Bone marrow (tissue), 2 donors: ENCODE results near the gene MED10.
"Not testable (repeated sequence)": the region's sequence is repeated elsewhere in the genome, so short reads cannot be mapped to it uniquely, and the experiment has no call there.

ENCODE experiments used
- DNase-seq, 2 donors: peaks; one replicate each; lab custom pipeline; 2025; lab: John Stamatoyannopoulos, UW

The MED10 gene

DNA sequence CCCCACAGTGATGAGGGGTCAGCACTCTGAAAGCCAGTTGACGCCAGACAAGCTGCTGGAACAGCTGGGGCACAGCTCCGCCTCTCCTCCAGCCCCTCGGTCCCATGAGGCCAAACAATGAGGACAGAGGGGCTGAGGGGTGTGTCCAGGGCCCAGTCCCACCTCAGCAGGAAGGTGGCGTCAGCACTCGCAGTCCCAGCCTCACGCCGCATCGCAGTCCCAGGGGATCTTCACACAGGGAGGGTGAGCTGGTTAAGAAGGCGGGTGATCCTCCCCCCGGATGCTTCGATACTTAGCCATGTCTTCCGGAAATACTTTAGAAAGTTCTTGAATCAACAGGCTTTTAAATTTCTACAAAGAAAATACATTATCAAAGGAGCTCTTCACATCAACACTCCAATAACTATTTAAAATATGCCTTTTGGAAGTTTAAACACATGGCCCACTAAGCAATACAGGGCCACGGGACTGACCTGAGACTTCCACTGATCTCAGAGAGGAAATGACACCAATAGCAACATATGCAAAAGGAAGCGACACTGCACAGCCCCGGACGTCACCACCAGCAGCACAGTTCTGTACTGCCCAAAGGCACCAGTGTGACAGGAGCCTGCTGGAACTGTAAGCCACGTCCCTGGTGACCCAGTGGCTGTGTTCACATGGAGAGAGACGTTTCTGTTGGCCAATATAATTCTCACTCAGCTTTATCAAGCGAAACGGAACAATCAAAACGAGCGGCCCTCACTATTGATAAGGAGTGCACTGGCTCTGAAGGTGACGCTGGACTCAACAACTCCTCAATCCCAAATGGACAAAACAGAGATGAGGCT lies 5.9 kb downstream of the MED10 start:
- DNase-seq: no peak

DNA sequence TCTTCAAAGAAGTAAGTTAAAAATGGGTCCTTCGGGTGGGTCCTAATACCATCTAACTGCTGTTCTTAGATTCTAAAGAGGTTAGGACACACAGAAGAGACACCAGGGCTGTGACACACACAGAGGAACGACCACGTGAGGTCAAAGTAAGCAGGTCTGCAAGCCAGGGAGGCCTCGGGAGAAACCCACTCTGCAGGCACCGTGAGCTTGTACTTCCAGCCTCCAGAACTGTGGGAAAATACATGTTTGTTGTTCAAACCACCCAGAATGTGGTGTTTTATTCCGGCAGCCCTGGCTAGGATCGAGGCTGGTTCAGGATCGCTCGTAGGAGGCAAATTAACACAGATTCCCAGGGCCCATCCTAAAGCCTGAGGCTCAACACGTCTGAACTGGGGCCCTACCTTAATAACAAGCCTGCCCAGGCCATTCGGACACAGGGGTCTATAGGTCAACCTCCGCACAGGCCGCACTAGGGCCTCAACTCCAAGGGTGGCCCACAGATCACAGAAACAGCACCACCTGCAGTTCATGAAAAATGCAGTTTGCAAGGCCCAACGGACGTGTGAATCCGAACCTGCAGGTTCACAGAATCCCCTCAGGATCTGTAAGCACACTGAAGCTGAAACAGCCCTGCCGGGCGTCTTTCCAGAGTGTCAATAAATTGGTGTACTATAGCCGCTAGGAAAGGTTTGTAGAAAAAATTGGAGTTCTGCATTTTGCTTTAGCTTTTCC lies 7.1 kb downstream of the MED10 start:
- no peak for DNase-seq

DNA sequence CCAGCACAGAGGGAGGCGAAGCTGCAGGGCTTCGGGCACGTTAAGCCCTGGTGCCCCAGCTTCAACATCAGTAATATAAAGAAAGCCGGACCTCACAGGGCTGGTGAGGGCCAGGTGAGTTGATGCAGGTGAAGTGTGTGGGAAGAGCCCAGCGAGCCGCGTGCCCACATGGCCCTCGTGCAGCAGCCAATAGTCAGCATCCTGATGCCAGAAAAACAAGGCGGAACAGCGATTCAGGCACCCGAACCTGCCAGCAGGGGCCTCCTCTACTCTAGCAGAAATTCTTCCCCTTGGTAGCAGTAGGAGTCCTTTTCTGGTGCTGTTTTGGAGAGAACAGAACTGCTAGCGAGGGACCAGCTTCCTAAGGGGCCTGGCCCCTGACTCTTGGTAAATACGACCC lies 7.8 kb downstream of the MED10 start:
- no peak for DNase-seq

DNA sequence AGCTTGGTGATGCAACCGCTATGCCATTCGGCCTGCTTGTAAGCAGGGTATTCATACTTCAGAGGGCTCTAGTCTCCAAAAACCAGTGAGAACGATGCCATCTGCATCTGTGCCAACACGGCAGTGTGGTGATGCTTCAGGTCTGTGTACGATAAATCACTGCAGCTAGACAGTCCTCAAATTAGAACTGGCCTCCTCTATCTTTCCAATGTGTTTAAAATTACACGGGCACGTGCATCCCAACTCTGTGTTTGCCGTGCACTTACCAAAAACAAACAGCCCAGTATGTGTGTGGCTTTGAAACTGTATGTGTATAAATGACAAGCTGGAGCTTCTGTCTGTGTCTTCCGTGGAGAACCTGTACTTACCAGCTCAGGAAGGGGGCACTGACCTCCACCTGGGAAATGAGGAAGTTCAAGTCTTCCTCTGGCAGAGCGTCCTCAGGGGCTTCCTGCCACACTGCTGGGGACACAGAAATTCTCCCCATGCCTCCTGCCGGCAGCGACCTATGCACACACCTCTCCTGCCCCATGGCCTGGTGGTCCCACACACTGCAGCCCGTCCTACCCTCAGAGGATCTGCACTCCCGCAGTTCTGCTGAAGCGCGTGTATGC lies 12.3 kb downstream of the MED10 start:
- DNase-seq: peak in 1 of 2 donors; percentile 14

DNA sequence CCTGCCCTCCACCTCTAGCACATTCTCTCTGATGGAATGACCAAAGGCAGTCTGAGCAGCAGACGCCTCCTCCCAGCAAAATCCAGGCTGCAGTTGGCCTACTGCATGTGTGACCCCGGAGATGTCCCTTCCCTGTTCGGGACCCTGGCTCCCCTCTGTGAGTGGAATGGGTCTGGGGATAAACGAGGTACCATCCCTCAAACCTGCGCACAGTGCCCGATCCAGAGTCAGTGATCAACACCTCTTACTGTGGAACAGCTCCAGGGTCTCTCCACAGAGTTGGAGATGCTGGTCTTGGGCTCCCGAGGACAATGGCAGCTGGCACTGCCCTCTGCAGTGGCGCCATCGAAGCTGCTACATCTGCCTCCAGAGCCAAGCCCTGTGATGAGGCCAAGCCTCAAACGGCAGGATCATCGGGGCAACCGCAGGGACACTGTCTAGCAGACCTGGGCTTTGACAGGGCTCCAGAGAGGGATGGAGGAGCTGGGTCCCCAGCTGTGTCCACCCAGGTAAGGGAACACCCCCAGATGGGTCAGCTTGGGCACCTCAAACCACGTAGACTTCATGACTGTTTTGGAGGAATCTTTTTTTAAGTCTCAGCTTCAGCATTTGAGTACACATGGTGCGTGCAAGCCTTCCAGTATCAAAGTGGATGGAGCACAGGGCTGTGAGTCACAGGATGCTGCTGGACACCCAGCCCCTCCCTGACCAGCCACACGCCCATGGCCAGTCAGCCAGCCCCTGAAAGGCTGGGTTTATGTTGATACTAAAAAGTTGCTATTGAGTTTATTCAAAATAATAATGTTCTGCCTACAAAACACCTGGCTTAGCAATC lies 13.0 kb downstream of the MED10 start:
- DNase-seq: no peak

DNA sequence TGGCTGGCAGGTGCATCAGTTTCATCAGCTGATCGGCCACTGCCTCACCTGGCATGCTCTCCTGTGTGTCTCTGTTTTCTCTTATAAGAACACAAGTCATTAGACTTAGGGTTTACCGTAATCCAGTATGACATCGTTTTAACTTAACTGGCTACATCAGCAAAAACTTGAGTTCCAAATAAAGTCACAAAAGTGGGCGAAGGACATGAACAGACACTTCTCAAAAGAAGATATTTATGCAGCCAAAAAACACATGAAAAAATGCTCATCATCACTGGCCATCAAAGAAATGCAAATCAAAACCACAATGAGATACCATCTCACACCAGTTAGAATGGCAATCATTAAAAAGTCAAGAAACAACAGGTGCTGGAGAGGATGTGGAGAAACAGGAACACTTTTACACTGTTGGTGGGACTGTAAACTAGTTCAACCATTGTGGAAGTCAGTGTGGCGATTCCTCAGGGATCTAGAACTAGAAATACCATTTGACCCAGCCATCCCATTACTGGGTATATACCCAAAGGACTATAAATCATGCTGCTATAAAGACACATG lies 14.8 kb downstream of the MED10 start:
- DNase-seq: not testable (repeated sequence)

DNA sequence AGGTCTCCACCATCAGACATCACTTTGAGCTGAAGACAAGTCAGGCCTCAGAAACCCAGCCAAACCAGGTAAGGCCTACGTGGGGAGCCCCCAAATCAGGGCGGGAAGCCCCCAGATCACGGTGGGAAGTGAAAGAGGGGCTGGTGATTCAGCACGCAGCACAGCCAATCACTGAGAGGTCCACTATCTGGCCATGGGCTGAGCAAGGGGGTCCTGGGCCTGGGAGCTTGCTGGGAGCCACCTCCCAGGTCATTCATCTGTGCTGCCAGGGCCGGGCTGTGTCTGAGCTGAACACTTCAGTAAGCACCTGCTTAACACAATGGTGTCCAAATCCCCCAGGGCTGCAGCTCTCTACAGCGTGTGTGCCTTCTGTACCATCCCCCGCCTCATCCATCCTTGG lies 15.5 kb downstream of the MED10 start:
- DNase-seq: no peak

DNA sequence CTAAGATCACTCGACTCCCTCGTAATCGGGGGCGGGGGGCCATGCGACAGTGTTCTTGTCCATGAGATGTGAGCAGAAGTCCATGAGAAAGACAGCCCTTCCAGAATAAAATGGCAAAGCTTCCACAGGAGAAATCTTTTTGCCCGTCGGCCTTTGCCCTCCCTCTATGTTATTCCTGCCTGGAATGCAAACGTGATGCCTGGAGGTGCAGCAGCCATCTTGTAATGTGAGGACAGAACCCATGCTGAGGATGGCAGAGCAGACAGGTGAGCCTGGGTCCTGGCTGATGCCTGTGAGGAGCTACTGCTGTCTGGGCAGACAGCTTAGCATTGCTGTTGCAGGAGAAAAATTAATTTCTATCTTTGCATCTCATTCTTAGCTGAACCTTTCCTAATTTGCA lies 17.2 kb downstream of the MED10 start:
- DNase-seq: no peak

DNA sequence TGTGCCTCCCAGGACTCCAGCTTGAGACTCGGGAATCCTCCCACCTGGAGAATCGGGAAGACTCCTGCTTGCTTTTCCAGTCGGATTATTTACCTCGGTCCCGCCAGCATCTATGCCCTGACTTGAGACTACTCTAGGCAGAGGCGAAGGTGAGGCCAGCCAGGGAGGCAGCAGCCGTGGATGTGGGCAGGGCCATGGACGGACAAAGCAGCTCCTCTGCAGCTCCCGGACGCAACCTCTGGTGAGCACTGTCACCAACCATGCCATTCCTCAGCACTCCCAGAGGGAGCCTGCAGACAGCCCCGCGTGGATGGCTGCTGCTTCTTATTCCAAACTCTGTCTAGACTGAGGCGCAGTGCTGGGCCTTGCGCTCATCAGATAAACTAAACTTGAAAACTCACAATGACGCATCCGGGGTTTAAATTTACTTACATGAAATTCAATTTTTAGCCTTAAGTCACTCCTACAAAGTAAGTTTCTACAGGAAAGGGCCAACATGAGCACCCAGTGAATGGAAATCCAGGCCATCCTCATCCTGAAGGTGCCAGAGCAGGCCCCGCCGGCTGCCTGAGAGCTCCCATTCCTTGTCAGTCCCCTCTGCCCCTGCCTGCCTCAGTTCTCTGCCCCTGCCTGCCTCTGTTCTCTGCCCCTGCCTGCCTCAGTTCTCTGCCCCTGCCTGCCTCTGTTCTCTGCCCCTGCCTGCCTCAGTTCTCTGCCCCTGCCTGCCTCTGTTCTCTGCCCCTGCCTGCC lies 17.8 kb downstream of the MED10 start:
- no peak for DNase-seq

DNA sequence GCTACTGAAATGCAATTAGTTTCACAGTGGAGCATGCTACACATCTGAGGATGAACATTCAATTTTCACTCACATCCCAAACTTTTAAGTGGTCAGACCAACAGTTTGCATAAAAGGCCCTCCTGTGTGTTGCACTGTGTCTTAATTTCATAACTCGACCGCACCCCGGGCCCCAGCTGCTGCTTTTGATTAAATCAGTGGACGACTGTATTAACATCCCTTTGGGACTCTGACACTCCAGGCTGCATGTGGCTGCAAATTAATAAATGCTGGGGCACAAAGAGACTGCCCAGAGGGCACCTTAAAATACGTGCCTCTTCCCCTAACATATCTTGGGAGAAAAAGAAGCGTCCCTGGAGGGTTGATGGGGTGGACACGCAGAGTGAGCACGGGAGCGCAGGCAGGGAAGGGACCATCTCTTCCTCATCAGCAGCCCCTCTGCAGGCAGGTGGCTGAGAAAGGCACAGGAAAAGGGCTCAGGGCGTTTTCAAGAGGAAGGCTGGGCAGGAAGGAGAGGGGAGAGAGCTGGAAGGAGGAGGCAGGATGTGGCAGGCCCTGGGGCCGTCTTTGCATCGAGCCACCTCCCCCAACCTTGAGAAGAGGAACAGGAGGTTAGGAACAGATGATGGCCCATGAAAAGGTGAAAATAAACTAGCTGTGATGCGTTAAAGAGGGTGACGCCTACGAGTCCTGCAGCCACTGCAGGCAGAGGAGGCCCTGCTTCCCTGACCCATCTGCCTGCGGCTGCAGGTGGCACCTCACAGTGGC lies 18.6 kb downstream of the MED10 start:
- peak in 1 of 2 donors; percentile 60 for DNase-seq

DNA sequence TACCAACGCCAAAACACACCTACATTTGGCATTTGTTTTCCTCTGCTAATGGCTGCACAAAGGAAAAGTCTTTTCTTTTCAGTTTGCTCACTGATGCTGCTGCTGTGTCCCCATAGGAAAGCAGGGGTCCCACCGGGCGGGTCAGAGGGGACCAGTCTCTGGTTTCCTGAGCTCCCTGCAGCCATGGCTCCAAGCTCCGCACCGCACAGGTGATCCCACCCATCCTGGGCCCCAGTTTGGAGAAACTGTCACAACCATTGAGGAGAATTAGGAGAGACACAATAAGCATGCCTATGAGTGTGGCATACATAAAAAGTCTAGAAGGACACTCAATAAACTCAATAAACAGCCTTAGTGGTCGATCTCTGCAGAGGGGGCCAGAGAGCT lies 19.9 kb downstream of the MED10 start:
- DNase-seq: no peak

DNA sequence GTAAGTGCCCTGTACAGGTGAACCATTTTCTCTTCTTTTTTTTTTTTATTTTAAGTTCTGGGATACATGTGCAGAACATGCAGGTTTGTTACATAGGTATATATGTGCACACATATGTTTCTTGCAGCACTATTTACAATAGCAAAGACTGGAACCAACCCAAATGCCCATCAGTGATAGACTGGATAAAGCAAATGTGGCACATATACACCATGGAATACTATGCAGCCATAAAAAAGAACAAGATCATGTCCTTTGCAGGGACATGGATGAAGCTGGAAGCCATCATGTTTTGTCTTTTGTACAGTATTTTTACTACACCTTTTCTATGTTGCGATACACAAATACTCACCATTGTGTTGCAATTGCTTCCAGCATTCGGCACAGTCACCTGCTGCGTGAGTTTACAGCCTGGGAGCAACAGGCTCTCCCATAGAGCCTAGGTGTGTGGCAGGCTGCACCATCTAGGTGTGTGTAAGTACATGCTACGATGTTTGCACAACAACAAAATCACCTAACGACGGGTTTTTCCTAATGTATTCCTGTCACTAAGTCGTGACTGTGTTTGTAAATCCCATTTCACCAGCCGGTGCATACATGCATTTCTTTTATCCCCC lies 20.4 kb downstream of the MED10 start:
- DNase-seq: not testable (repeated sequence)

DNA sequence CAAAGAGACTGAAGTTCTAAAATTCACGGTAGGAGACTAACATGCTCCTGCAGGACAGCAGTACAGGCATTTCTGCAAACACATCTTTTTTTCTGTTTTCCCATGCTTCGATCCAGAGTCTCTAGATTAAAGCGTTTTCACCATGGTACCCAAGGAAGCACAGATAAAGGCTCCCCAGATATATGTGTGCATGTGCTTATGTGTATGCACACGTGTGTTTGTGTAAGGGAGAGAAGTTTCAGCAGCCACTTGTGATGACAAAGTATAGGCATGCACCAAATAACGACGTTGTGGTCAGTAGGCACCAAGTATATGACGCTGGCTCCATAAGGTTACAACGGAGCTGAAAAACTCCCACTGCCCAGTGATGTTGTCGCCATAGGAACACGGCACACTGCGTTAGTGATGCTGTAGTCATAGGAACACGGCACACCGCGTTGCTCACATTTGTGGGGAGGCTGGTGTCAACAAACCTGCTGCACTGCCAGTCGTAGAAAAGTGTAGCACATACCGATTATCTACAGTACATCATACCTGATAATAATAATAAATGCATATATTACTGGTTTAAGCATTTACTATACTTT lies 21.7 kb downstream of the MED10 start:
- no peak for DNase-seq

DNA sequence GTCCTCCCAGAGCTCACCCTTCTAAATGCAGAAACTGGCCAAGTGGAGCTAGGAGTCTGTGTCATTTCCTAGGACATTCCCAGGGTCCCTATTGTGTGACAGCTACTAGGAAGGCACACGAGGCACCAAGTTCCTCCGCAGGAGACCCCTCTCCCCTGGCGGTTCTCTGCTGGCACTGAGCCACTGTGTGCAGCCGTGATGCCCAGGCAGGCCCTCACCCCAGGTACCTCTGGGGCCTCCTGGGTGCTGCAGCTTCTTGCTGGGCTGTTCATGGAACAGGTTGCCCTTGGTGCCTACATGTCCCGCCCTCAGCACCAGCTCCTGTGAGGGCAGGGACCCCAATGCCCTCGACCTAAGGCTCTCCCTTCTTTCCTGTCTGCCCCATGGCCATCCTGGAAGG lies 23.1 kb downstream of the MED10 start:
- no peak for DNase-seq

DNA sequence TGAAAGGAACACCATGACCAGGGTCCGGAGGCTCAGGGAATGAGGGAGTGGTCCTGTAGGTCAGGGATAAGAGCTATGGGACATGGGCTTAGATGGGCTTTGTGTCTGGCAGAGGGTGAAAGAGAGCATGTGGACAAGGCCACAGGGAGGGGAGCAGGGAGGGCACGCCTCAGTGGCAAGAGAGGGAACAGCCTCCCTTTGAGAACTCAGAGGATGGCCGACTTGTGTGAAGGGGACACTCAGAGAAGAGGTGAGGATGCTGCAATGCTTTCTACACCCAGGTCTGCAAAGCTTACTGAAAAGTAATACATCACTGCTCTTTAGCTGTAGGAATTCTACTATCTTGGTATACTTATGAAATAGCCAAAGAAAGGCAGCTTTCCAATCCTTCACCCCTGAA lies 23.5 kb downstream of the MED10 start:
- no peak for DNase-seq

DNA sequence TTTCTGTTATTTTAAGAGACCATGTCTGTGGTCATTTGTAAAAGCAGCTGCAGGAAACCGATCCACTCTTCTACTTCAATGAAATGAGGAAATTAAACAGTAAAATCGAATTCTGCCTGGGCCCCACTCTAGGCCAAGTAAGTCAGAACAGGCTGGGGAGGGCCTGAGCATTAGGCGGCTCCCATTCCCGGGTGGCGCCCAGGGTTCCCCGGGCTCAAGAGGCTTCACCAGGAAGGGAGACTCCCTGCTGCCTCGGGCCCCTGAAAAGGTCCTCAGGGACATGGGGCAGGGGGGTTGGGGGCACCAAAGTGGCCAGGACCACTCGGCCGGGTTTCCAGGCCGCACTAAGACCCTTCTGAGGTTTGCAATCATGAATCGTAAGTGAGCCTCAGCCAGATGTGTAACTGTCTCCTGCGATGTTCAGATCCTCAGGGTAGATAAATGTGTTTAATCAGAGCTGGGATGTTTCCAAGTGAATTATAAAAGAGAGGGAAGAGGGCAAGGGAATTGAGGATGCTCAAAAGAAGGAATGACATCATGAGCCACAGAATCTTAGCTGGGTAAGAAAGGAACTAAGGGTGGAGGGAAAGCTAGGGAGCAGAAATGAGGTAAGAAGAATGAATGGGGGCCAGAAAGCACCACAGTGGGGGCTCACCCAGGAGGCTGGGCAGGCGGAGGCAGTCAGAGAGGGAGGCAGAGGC lies 24.6 kb downstream of the MED10 start:
- DNase-seq: no peak

DNA sequence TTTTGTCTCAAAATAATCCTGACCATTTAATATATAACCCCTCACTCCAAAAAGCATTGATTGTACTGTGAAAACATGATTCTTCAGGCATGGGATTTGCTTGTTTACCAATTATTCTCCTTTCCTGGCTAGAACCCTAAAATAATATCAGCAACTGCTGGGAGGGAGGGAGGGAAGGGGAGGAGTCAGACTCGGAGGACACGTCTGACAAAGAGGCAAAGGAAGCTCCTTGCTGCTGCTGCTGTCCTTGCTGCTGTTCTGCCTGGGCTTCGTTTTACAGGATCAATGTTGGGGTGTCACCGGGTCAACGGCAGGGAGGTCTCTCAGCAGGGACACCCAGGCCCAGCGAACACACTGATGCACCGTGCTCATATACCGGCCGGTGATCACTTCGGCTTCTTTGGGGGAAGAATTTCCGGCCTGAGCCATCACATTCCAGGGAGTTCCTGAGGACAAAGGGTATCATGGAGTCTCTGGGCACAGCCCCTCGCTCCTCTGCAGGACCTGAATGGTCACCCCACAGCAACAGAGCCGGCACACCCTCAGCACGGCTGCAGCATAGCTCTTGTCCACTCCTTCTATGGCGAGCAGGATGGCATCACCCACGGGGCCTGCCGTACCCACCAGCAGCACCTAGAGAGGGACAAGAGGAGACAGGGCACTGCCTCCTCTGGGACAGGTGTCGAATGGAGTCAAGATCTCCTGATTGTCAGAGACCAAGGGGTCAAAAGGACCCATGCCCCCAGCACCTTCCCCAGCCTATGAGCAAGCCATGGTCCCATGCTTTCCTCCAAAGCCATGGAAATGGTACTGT lies 27.9 kb downstream of the MED10 start:
- no peak for DNase-seq

DNA sequence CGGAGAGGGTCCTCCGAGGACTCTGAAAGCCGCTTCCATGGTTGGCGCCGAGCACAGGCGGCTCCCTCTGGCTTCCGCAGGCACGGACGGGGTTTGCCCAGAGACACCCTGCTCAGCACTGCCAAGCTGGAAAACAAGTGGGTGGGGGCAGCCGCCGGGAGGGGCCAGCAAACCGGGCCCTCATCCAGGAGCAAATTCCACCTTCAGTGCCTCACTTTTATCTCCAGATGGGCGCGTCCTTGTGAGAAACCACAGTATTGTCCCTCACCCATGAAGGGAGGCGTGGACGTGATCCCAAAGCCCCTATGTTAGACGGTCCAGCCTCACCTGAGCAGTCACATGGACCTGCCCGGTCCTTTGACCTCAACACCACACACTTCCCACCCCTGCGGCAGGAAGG lies 29.0 kb downstream of the MED10 start:
- no peak for DNase-seq
